K562 (cell line): ENCODE data around the gene ETV3. TPM values are rescaled to one million over a fixed set of nuclear protein-coding genes. Genes with fewer than 3 reads are reported as not detected.
A peak's percentile ranks its signal among the peaks of the same experiment; 100 is the strongest.

Experiments used
- CCAR2 ChIP-seq: fragments of 200-400 bp; formaldehyde crosslinking; IDR thresholded peaks from 2 replicates; pipeline ENCODE4 v1.6.1; 2017; ENCODE audit warnings: mild to moderate bottlenecking, low read depth, low read length
- LCOR ChIP-seq: sonication (generic); formaldehyde crosslinking; IDR thresholded peaks from 2 replicates; pipeline ENCODE4 v1.8.0; 2022; ENCODE audit warnings: mild to moderate bottlenecking, missing genetic modification reagents
- SMAD4 ChIP-seq: fragments of 250-450 bp; sonication (Bioruptor Pico); conservative IDR thresholded peaks from 2 replicates; pipeline ENCODE4 v1.8.0; 2021; ENCODE audit warnings: inconsistent platforms, mild to moderate bottlenecking, moderate library complexity
- ZBTB8A ChIP-seq: fragments of 450-650 bp; IDR thresholded peaks from 2 replicates; pipeline ENCODE4 v1.6.1; 2018; ENCODE audit warnings: mild to moderate bottlenecking, moderate library complexity; ENCODE audit not compliant: partially characterized antibody
- ZNF445 ChIP-seq: fragments of 250-450 bp; sonication (Bioruptor Pico); IDR thresholded peaks from 2 replicates; pipeline ENCODE4 v1.4.0; 2020; ENCODE audit warnings: low read depth, mild to moderate bottlenecking, moderate library complexity
- polyA plus RNA-seq, 8 experiments: library from polyadenylated mRNA; depleted of rRNA in 4 of 8; stranded (reverse) in 5 of 8; unstranded in 3 of 8; fragments of >200 nt; fragmentation: Nextera tagmentation in 2 of 8; fragmentation: Illumina TruSeq in 1 of 8; extraction: Ambion mirVana in 2 of 8; extraction: Trizol in 1 of 8; gene quantifications; 2 replicates each; pipeline versions ENCODE4 v1.2.1 to v1.2.3, GENCODE V29; 2011 to 2014; ENCODE audit warnings: inconsistent platforms in 1 of 8, missing spikeins in 1 of 8
- total RNA-seq, 7 experiments: library from RNA; depleted of rRNA in 6 of 7; stranded (reverse); fragments of >200 nt in 6 of 7; fragmentation: Illumina TruSeq in 2 of 7; extraction: Trizol in 2 of 7; gene quantifications; 2 replicates each; pipeline versions ENCODE4 v1.2.1 to v1.2.3, GENCODE V29; 2011 to 2021; ENCODE audit warnings: low replicate concordance in 1 of 7
- TF ChIP-seq, protein P1 (sequence below): fragments of 200-800 bp; sonication (Bioruptor generic); IDR thresholded peaks from 2 replicates; pipeline ENCODE4 v1.6.1; 2016; ENCODE audit warnings: missing genetic modification characterization, missing compliant biosample characterization
- TF ChIP-seq, protein P2 (sequence below): fragments of 250-450 bp; sonication (Bioruptor Pico); IDR thresholded peaks from 2 replicates; pipeline ENCODE4 v1.8.0; 2021; ENCODE audit warnings: borderline replicate concordance, mild to moderate bottlenecking, moderate library complexity; ENCODE audit not compliant: poor library complexity, severe bottlenecking
- TF ChIP-seq, protein P3 (sequence below), 2 experiments: fragments of 450-650 bp; formaldehyde crosslinking in 1 of 2; IDR thresholded peaks; 2 replicates each; pipeline versions ENCODE4 v1.4.0 to v1.6.1; 2014 to 2020; ENCODE audit warnings: mild to moderate bottlenecking in 2 of 2, borderline replicate concordance in 1 of 2, low read depth in 1 of 2

ETV3 gene
- total and polyA plus RNA-seq, 9 of the 15 experiments (the other 6 are each of a cell fraction or from before 2014, with no cell fraction given), result 3.1 to 16.0 (median 9.0) TPM

- TF ChIP-seq ZBTB8A (no peak), CCAR2 (no peak), LCOR (CRISPR knock-in tag) (no peak), ZNF445 (CRISPR knock-in tag) (no peak), SMAD4 (CRISPR knock-in tag) (peak; percentile 87)
- TF ChIP-seq, protein P1, sequence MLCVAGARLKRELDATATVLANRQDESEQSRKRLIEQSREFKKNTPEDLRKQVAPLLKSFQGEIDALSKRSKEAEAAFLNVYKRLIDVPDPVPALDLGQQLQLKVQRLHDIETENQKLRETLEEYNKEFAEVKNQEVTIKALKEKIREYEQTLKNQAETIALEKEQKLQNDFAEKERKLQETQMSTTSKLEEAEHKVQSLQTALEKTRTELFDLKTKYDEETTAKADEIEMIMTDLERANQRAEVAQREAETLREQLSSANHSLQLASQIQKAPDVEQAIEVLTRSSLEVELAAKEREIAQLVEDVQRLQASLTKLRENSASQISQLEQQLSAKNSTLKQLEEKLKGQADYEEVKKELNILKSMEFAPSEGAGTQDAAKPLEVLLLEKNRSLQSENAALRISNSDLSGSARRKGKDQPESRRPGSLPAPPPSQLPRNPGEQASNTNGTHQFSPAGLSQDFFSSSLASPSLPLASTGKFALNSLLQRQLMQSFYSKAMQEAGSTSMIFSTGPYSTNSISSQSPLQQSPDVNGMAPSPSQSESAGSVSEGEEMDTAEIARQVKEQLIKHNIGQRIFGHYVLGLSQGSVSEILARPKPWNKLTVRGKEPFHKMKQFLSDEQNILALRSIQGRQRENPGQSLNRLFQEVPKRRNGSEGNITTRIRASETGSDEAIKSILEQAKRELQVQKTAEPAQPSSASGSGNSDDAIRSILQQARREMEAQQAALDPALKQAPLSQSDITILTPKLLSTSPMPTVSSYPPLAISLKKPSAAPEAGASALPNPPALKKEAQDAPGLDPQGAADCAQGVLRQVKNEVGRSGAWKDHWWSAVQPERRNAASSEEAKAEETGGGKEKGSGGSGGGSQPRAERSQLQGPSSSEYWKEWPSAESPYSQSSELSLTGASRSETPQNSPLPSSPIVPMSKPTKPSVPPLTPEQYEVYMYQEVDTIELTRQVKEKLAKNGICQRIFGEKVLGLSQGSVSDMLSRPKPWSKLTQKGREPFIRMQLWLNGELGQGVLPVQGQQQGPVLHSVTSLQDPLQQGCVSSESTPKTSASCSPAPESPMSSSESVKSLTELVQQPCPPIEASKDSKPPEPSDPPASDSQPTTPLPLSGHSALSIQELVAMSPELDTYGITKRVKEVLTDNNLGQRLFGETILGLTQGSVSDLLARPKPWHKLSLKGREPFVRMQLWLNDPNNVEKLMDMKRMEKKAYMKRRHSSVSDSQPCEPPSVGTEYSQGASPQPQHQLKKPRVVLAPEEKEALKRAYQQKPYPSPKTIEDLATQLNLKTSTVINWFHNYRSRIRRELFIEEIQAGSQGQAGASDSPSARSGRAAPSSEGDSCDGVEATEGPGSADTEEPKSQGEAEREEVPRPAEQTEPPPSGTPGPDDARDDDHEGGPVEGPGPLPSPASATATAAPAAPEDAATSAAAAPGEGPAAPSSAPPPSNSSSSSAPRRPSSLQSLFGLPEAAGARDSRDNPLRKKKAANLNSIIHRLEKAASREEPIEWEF, result no peak
- TF ChIP-seq, protein P2, sequence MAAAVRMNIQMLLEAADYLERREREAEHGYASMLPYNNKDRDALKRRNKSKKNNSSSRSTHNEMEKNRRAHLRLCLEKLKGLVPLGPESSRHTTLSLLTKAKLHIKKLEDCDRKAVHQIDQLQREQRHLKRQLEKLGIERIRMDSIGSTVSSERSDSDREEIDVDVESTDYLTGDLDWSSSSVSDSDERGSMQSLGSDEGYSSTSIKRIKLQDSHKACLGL, result no peak
- TF ChIP-seq, protein P3, sequence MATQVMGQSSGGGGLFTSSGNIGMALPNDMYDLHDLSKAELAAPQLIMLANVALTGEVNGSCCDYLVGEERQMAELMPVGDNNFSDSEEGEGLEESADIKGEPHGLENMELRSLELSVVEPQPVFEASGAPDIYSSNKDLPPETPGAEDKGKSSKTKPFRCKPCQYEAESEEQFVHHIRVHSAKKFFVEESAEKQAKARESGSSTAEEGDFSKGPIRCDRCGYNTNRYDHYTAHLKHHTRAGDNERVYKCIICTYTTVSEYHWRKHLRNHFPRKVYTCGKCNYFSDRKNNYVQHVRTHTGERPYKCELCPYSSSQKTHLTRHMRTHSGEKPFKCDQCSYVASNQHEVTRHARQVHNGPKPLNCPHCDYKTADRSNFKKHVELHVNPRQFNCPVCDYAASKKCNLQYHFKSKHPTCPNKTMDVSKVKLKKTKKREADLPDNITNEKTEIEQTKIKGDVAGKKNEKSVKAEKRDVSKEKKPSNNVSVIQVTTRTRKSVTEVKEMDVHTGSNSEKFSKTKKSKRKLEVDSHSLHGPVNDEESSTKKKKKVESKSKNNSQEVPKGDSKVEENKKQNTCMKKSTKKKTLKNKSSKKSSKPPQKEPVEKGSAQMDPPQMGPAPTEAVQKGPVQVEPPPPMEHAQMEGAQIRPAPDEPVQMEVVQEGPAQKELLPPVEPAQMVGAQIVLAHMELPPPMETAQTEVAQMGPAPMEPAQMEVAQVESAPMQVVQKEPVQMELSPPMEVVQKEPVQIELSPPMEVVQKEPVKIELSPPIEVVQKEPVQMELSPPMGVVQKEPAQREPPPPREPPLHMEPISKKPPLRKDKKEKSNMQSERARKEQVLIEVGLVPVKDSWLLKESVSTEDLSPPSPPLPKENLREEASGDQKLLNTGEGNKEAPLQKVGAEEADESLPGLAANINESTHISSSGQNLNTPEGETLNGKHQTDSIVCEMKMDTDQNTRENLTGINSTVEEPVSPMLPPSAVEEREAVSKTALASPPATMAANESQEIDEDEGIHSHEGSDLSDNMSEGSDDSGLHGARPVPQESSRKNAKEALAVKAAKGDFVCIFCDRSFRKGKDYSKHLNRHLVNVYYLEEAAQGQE (IDR thresholded peaks at IDR 0.05; ENCODE audit: borderline replicate concordance), result no peak; the same call in 1 of the 2 replicates
- TF ChIP-seq, protein P3 (CRISPR knock-in tag; IDR thresholded peaks at IDR 0.05; ENCODE audit: low read depth), result no peak
These were observed at the start of gene ETV3 (continued) for GRCh38 chr1:157138220-157139051.
